Posterior cingulate gyrus (tissue), 11 donors: ENCODE measurements around the gene MUC5B.

ENCODE experiments used
- DNase-seq, 10 donors: peaks; one replicate each; pipeline versions ENCODE4 v3.0.0 to v3.0.0-alpha.2; 2020 to 2021; ENCODE audit warnings: mixed read lengths in 3 of 10
- intact Hi-C: fragments of 100-400 bp; cut with DNase I; formaldehyde crosslinking; loops from one replicate; pipeline ENCODE4 v1.15.1; 2023

The MUC5B gene

DNA sequence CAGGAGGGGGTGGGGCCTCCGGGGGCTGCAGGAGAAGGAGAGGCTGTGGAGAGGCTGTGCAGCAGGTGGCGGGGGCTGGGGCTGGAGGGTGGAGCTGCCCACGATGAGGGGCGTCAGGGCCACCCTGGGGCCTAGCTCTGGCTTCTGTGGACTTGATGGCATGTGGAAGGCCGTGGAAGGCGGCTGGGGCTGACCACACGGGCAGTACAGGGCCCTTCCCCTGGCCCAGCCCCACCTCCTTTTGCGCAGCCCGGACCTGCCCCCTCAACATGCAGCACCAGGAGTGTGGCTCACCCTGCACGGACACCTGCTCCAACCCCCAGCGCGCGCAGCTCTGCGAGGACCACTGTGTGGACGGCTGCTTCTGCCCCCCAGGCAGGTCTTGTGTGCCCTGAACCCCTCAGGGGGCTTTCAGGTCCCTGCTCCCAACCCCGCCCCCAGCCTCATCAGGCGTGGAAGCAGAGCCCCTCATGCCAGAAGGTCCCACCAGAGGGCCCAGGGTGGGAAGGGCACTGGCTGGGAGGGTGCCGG is 6.1 kb downstream of the MUC5B start:
- DNase-seq: peak in 4 of 10 donors; percentile 4 to 64 (median 32)
- intact Hi-C loops: no loop called here

- DNase-seq: peak in 4 of 10 donors; percentile 3 to 79 (median 68)
These were observed 6.7 kb downstream of the MUC5B start for GRCh38 chr11:1229471-1230120.

GRCh38 chr11:1230121-1230455 is 7.2 kb downstream of the MUC5B start:
- peak in 1 of 10 donors; percentile 10 for DNase-seq
- intact Hi-C loops: no loop called here

More at GRCh38 chr11:1229471-1230120, 6.7 kb downstream of the MUC5B start:
- intact Hi-C loops: no loop called here

GRCh38 chr11:1230456-1231395 is 7.9 kb downstream of the MUC5B start:
- intact Hi-C loops: no loop called here
- DNase-seq: peak in 5 of 10 donors; percentile 4 to 80 (median 67)

DNA sequence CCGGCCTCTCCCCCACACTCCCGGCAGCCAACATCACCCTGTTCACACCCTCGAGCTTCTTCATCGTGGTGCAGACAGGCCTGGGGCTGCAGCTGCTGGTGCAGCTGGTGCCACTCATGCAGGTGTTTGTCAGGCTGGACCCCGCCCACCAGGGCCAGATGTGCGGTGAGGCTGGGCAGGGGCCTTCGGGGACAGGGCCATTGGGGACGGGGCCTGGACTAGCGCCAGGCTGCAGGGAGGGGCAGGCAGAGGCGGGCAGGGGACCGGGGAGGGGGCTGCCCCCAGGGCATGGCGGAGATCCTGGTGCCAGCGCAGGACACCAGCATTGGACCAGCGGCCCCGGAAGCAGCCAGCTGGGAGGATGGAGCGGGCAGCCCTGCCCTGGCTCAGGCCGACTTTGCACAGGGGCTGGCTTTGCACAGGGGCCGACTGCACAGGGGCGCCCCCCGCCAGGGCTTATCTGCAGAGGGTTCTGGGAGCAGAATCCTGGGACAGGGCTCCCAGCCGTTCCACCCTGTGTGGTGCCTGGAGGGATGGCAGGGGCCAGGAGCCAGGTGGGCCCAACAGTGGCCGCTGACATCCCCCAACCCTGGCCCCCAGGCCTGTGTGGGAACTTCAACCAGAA is 8.6 kb downstream of the MUC5B start:
- peak in 5 of 10 donors; percentile 3 to 78 (median 60) for DNase-seq
- intact Hi-C loops: no loop called here

- intact Hi-C loops: no loop called here
- DNase-seq: peak in 5 of 10 donors; percentile 3 to 76 (median 61)
These were observed 9.4 kb downstream of the MUC5B start for GRCh38 chr11:1232021-1232882.

GRCh38 chr11:1232883-1233321 is 10.0 kb downstream of the MUC5B start:
- intact Hi-C loops: no loop called here
- peak in 3 of 10 donors; percentile 21 to 85 (median 76) for DNase-seq

DNA sequence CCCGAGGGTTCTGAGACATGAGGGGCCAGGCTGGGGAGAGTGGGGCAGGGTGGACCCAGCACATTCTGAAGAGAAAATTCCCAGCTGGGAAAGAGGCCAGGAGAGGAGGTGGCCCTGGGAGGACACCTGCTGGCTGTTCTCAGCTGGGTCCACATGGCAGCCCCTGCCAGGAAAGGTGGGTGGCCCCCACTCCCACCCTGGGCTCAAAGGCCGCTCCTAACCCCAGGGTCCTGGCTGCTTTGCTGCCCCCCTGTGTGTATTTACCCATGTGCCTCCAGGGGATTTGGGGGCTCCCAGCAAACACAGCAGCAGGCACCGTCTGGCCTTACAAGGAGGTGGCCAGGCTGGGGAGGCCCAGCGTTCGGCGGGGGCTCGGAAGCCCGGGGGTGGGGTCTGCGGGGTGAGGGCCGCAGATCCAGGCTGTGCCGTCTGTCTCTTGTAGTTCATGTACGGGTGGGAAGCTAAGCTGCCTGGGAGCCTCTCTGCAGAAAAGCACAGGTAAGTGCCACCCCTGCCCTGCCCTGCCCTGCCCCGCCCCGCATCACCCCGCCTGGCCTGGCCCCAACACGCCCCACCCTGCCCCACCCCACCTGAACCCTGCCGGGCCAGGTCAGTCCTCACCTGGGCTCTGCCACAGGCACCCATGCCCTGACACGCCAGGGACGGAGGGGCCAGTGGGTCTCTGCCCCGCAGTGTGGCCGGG is 10.6 kb downstream of the MUC5B start:
- DNase-seq: peak in 5 of 10 donors; percentile 2 to 64 (median 35)

DNA sequence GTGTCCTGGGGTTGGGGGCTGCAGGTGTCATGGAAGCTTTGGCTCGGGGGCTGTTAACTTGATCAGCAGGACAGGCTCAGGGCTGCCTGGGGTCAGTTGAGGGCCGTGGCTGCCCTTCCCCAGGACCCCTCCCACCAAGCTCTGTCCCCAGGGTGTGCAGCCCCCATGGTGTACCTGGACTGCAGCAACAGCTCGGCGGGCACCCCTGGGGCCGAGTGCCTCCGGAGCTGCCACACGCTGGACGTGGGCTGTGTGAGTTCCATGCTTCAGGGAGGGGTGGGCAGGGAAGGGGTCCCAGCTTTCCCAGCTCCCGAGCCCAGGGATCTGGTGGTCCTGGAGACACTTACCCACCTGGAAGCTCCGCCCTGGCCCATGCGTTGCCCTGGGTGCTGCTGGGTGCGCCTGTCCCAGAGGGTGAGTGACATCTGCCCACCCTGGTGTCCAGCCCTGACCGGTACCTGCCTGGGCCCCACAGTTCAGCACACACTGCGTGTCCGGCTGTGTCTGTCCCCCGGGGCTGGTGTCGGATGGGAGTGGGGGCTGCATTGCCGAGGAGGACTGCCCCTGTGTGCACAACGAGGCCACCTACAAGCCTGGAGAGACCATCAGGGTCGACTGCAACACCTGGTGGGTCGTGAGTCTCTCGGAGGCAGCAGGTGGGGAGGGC is 11.3 kb downstream of the MUC5B start:
- peak in 5 of 10 donors; percentile 4 to 82 (median 47) for DNase-seq

More for the DNA sequence above, 10.6 kb downstream of the MUC5B start:
- intact Hi-C loops: no loop called here

DNA sequence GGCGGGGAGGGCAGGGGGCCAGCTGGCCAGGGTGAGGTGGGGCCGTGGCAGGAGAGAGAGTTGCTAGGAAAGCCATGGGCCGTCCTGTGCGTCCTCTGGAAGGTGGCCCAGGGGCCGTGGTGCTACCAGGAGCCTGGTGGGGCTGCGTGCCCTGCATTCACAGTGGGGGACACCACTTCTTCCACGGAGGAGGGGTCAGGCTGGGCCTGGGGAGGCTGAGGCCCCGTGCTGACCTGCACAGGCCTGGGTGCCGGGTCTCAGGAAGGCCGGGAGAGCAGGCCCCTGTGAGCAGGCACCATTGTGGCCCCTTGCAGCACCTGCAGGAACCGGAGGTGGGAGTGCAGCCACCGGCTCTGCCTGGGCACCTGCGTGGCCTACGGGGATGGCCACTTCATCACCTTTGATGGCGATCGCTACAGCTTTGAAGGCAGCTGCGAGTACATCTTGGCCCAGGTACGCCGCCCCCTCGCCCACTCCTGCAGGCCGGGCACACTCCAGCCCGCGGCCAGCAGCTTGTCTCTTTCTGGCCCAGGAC is 12.0 kb downstream of the MUC5B start:
- intact Hi-C loops: no loop called here
- peak in 5 of 10 donors; percentile 2 to 84 (median 65) for DNase-seq

More for the DNA sequence above, 11.3 kb downstream of the MUC5B start:
- intact Hi-C loops: no loop called here

DNA sequence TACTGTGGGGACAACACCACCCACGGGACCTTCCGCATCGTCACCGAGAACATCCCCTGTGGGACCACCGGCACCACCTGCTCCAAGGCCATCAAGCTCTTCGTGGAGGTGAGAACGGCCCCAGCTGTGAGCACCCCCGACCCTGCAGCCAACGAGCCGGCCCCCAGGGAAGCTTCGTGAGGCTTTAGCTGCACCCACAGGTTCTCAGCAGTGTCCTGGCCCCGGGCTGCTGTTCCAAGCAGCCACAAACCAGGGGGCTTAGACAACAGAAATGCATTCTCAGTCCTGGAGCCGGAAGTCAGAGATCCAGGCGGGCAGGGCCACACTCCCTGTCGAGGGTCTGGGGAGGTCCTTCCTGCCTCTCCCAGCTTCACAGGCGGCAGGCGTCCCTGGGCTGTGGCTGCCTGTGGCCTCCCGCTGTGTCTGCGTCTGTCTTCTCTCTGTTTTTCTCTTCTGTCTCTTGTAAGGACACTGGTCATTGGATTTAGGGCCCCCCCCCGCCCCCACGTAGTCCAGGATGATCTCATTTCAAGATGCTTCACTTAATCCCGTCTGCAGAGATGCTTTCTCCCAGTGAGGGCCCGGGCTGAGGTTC is 12.5 kb downstream of the MUC5B start:
- intact Hi-C loops: no loop called here
- DNase-seq: peak in 4 of 10 donors; percentile 1 to 55 (median 34)

DNA sequence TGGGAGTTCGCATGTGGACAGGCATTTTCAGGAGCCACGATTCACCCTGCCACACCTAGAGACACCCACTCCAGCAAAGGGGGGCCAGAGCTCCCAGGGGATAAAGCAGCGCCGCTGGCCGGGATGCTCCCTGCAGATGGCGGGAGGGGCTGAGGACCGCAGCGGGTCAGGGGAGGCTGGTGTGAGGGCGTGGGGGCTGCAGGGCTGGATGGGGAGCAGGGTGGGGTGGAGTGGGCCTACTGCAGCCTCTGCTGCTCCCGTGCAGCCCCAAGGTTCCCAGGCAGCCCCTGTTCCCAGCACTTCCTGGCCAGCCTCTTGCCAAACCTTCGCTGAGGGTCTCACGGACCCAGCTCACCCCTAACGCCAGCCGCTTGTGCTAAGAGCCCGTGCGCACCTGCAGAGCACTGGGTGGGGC is 13.0 kb downstream of the MUC5B start:
- intact Hi-C loops: no loop called here
- peak in 5 of 10 donors; percentile 4 to 77 (median 39) for DNase-seq

DNA sequence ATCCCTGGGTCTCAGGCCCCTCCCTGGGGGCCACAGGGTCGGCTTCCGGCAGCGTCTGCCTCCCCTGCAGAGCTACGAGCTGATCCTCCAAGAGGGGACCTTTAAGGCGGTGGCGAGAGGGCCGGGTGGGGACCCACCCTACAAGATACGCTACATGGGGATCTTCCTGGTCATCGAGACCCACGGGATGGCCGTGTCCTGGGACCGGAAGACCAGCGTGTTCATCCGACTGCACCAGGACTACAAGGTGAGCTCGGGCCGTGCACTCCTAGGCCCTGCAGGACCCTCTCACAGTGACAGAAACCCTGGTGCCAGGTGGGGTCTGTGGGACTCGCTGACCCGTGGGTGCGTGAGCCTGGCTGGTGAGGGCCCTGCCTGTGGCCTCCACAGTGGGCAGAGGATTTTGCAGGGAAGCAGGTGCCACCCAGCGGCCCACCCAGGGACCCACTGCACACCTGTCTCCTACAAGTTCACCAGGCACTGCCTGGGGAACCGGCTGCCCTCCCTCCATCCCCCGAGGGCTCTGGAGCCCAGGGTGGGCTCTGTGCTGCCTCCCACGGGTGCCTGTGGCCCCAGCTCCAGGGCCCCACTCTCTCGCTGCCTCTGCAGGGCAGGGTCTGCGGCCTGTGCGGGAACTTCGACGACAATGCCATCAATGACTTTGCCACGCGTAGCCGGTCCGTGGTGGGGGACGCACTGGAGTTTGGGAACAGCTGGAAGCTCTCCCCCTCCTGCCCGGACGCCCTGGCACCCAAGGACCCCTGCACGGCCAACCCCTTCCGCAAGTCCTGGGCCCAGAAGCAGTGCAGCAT is 13.7 kb downstream of the MUC5B start:
- intact Hi-C loops: no loop called here
- DNase-seq: peak in 4 of 10 donors; percentile 3 to 78 (median 70)

GRCh38 chr11:1237128-1237580 is 14.3 kb downstream of the MUC5B start:
- peak in 3 of 10 donors; percentile 52 to 71 (median 67) for DNase-seq
- intact Hi-C loops: no loop called here

GRCh38 chr11:1237851-1238250 is 15.0 kb downstream of the MUC5B start:
- DNase-seq: peak in 3 of 10 donors; percentile 26 to 70 (median 49)
- intact Hi-C loops: no loop called here

DNA sequence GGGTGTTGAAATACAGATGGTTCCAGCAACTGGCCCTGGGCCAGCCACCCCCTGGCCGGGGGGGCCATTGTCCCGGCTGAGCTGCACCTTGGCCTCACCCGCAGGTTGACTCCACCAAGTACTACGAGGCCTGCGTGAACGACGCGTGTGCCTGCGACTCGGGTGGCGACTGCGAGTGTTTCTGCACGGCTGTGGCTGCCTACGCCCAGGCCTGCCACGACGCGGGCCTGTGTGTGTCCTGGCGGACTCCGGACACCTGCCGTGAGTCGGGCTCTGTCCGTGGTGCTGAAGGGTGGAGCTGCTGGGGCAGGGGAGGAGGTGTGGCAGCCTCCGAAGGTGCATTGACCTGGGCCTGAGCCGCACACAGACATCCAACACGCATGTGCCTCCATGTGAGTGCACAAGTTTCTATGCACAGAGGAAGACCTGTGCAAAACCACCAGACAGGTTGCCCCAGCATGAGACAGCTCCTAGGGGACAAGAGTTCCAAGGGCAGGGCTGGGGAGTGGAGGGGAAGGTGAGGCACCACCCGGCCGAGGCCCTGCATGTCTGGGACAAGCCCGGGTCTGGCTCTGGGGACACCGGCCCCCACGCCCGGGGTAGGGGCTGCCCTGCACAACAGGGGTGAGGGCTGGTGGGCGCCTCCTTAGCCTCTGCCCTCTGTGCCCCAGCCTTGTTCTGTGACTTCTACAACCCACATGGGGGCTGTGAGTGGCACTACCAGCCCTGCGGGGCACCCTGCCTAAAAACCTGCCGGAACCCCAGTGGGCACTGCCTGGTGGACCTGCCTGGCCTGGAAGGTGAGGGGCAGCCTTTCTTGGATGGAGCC is 16.1 kb downstream of the MUC5B start:
- intact Hi-C loops: no loop called here
- DNase-seq: no peak
